Hepatocyte (in vitro differentiated cells): Measurements from ENCODE around the gene CACHD1. TPM values are rescaled to one million over a fixed set of nuclear protein-coding genes. Genes with fewer than 3 reads are reported as not detected.

ENCODE experiments used
- DNase-seq: peaks from one replicate; pipeline ENCODE4 v3.0.0-alpha.2; 2016; ENCODE audit warnings: low spot score
- H2AFZ ChIP-seq: fragments of 200-600 bp; sonication (generic); 2 replicates; pipeline ENCODE4 v1.6.0; 2016; ENCODE audit warnings: antibody characterized with exemption, mild to moderate bottlenecking
- H3K27ac ChIP-seq: fragments of 200-600 bp; sonication (generic); 2 replicates; pipeline ENCODE4 v1.5.1; 2016; ENCODE audit warnings: mild to moderate bottlenecking
- H3K27me3 ChIP-seq: fragments of 200-600 bp; sonication (generic); 2 replicates; pipeline ENCODE4 v1.6.1; 2016
- H3K36me3 ChIP-seq: fragments of 200-600 bp; sonication (generic); replicated peaks from 2 replicates; pipeline ENCODE4 v1.5.1; 2016; ENCODE audit warnings: low read depth; ENCODE audit not compliant: insufficient read depth
- H3K4me1 ChIP-seq: fragments of 200-600 bp; sonication (generic); 2 replicates; pipeline ENCODE4 v1.5.1; 2016; ENCODE audit warnings: mild to moderate bottlenecking, moderate library complexity; ENCODE audit not compliant: insufficient read depth
- H3K4me2 ChIP-seq: fragments of 200-600 bp; sonication (generic); 2 replicates; pipeline ENCODE4 v1.6.0; 2016
- H3K4me3 ChIP-seq: fragments of 200-600 bp; sonication (generic); 2 replicates; pipeline ENCODE4 v1.5.1; 2016; ENCODE audit warnings: mild to moderate bottlenecking
- H3K79me2 ChIP-seq: fragments of 200-600 bp; sonication (generic); 2 replicates; pipeline ENCODE4 v1.6.0; 2017; ENCODE audit warnings: mild to moderate bottlenecking
- H3K9me2 ChIP-seq: fragments of 200-600 bp; sonication (generic); replicated peaks from 2 replicates; pipeline ENCODE4 v1.6.0; 2017; ENCODE audit warnings: mild to moderate bottlenecking; ENCODE audit not compliant: insufficient read depth
- H3K9me3 ChIP-seq: fragments of 200-600 bp; sonication (generic); 2 replicates; pipeline ENCODE4 v1.5.1; 2016; ENCODE audit warnings: low read depth, mild to moderate bottlenecking
- H4K20me1 ChIP-seq: fragments of 200-600 bp; sonication (generic); 2 replicates; pipeline ENCODE4 v1.6.0; 2016; ENCODE audit warnings: mild to moderate bottlenecking; ENCODE audit not compliant: insufficient read depth, poor library complexity, severe bottlenecking
- EZH2 ChIP-seq: fragments of 200-600 bp; sonication (generic); IDR thresholded peaks from 2 replicates; pipeline ENCODE4 v1.6.1; 2016; ENCODE audit warnings: antibody characterized with exemption, mild to moderate bottlenecking, borderline replicate concordance
- EZH2phosphoT487 ChIP-seq: fragments of 200-600 bp; sonication (generic); IDR thresholded peaks from one replicate; pipeline ENCODE4 v1.6.1; 2018; ENCODE audit warnings: antibody characterized with exemption, mild to moderate bottlenecking, low read depth, moderate library complexity; ENCODE audit not compliant: unreplicated experiment, severe bottlenecking
- WGBS: methylation state at CpG from one replicate; pipeline ENCODE4 v1.1.6; 2016; ENCODE audit warnings: low lambda C conversion rate; ENCODE audit errors: missing lambda C conversion rate; 5-methylcytosine and 5-hydroxymethylcytosine counted together
- polyA plus RNA-seq: library from polyadenylated mRNA; unstranded; fragments of >200 nt; fragmentation: Nextera tagmentation; extraction: Ambion mirVana; gene quantifications from 2 replicates; pipeline ENCODE4 v1.2.1, GENCODE V29; 2016
- total RNA-seq: library from RNA; depleted of rRNA; stranded (reverse); fragments of >200 nt; gene quantifications from 2 replicates; pipeline ENCODE4 v1.2.3, GENCODE V29; 2014
- TF ChIP-seq, protein P1 (sequence below): fragments of 200-600 bp; sonication (generic); IDR thresholded peaks from 2 replicates; pipeline ENCODE4 v1.5.1; 2016; ENCODE audit warnings: antibody characterized with exemption, mild to moderate bottlenecking; ENCODE audit not compliant: poor library complexity

The CACHD1 gene
- total and polyA plus RNA-seq, 2 experiments from 2014 or later, result 23.8 to 39.7 TPM

GRCh38 chr1:64496606-64497005 lies 26.7 kb downstream of the CACHD1 start:
- DNase-seq, result no peak
- no peak overlapping the region for H2AFZ ChIP-seq
- no peaks in the 10 kb centered on the region for H3K9me2 ChIP-seq
- H3K9me3 ChIP-seq, result no peaks in the 10 kb centered on the region
- TF ChIP-seq EZH2phosphoT487 (no peak), EZH2 (no peak)
- TF ChIP-seq, protein P1, sequence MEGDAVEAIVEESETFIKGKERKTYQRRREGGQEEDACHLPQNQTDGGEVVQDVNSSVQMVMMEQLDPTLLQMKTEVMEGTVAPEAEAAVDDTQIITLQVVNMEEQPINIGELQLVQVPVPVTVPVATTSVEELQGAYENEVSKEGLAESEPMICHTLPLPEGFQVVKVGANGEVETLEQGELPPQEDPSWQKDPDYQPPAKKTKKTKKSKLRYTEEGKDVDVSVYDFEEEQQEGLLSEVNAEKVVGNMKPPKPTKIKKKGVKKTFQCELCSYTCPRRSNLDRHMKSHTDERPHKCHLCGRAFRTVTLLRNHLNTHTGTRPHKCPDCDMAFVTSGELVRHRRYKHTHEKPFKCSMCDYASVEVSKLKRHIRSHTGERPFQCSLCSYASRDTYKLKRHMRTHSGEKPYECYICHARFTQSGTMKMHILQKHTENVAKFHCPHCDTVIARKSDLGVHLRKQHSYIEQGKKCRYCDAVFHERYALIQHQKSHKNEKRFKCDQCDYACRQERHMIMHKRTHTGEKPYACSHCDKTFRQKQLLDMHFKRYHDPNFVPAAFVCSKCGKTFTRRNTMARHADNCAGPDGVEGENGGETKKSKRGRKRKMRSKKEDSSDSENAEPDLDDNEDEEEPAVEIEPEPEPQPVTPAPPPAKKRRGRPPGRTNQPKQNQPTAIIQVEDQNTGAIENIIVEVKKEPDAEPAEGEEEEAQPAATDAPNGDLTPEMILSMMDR, result no peak
- peaks cover 16% of the 10 kb centered on the region for H4K20me1 ChIP-seq
- peaks cover 29% of the 10 kb centered on the region for H3K4me1 ChIP-seq
- H3K27me3 ChIP-seq, result no peaks in the 10 kb centered on the region
- no peaks in the 10 kb centered on the region for H3K36me3 ChIP-seq
- WGBS, result 65% methylated on average over 4 of the region's 4 CpGs
- H3K4me2 ChIP-seq, result peak overlapping the region; percentile 15
- H3K4me3 ChIP-seq, result no peak overlapping the region
- H3K27ac ChIP-seq, result no peak overlapping the region
- peaks cover 96% of the 10 kb centered on the region for H3K79me2 ChIP-seq

DNA sequence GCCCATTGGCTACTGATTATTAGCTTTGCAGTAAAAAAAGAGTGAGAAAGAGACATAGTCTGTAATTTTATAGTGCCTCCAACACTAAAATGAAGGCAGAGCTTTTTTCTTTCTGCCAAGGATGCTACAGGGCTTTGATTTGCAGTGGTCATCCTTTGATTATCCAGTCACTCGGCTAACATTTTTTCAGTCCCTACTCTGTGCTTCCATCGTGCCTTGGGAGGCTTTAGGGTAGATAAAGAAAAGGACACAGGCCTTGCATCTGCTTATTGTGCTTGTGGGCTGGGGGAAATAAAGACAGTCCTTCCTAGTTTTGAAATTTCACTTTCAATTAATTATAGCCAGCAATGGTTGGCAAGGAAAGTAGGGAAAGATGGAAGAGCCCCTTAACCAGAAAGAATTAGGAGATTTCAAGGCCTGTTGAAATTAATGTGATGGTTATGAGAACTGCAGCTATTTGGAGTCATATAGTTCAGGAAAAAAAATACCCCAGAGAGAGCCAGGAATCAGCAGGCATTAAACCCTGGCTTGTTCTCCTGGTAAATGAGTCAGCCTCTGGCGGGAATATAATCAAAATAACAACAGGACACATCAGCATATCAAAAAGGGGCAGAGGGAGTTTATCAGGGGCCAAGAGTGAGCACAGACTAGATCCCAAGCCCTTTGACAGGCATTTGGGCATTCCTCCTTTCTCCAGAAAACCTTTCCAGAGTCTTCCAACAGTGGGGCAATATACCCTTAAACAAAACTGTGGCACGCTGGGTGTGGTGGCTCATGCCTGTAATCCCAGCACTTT lies 27.4 kb downstream of the CACHD1 start:
- Histone ChIP-seq H3K27ac (no peak overlapping the region), H3K4me2 (peak overlapping the region; percentile 15)

DNA sequence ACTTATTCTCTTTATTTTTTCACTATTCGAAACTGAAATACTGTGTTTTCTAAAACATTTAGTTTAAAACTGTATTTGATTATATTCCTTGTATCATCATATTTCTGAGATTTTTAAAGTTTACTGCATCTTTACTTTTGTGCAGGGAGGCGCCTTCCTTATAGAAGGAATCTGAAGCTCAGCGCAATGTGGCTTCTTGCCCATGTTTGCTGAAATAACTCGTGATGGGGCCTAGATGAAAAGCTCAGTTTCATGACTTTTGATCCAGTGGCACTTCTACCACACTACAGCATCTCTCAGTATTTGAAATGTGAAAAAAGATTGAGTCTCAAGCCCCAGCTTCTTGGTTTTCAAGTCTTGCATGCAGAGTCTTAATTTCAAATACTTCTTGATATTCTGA lies 28.4 kb downstream of the CACHD1 start:
- Histone ChIP-seq H3K36me3 (no peaks in the 10 kb centered on the region), H3K9me2 (no peaks in the 10 kb centered on the region), H4K20me1 (peaks cover 15% of the 10 kb centered on the region), H3K79me2 (peaks cover 96% of the 10 kb centered on the region), H3K4me3 (no peak overlapping the region), H3K27me3 (no peaks in the 10 kb centered on the region), H2AFZ (no peak overlapping the region), H3K4me2 (no peak overlapping the region), H3K9me3 (no peaks in the 10 kb centered on the region), H3K4me1 (peaks cover 29% of the 10 kb centered on the region), H3K27ac (no peak overlapping the region)
- DNase-seq, result no peak
- 91% methylated on average over 4 of the region's 4 CpGs for WGBS
- TF ChIP-seq, protein P1, result no peak
- TF ChIP-seq EZH2phosphoT487 (no peak), EZH2 (no peak)

More for the DNA sequence above, 27.4 kb downstream of the CACHD1 start:
- no peak for DNase-seq
- H3K36me3 ChIP-seq, result no peaks in the 10 kb centered on the region
- peaks cover 29% of the 10 kb centered on the region for H3K4me1 ChIP-seq
- H4K20me1 ChIP-seq, result peaks cover 16% of the 10 kb centered on the region
- no peaks in the 10 kb centered on the region for H3K9me3 ChIP-seq
- H3K9me2 ChIP-seq, result no peaks in the 10 kb centered on the region
- H3K79me2 ChIP-seq, result peaks cover 96% of the 10 kb centered on the region
- no peak overlapping the region for H3K4me3 ChIP-seq
- H3K27me3 ChIP-seq, result no peaks in the 10 kb centered on the region
- TF ChIP-seq EZH2phosphoT487 (no peak), EZH2 (no peak)
- TF ChIP-seq, protein P1, result no peak
- H2AFZ ChIP-seq, result no peak overlapping the region
- 60% methylated on average over 4 of the region's 4 CpGs for WGBS
